ENCODE measurements around the gene LANCL3.

The LANCL3 gene

GRCh38 chrX:37653397-37654085 lies 82.1 kb downstream of the LANCL3 start:
- no peak for DNase-seq (ENCODE audit: low spot score)
- no peak for TF ChIP-seq CTCF (IDR thresholded peaks at IDR 0.05; ENCODE audit: poor library complexity, severe bottlenecking)
- Histone ChIP-seq H3K9me3 (ENCODE audit: severe bottlenecking) (no peaks in the 10 kb centered on the region), H3K36me3 (ENCODE audit: low read depth) (no peaks in the 10 kb centered on the region), H3K4me1 (ENCODE audit: insufficient read depth, poor library complexity, severe bottlenecking) (no peaks in the 10 kb centered on the region), H3K4me3 (ENCODE audit: severe bottlenecking) (no peak overlapping the region), H3K27me3 (ENCODE audit: insufficient read depth, poor library complexity, severe bottlenecking) (no peaks in the 10 kb centered on the region), H3K27ac (ENCODE audit: poor library complexity, severe bottlenecking) (no peak overlapping the region)
- no peak for ATAC-seq (ENCODE audit: low read depth)

DNA sequence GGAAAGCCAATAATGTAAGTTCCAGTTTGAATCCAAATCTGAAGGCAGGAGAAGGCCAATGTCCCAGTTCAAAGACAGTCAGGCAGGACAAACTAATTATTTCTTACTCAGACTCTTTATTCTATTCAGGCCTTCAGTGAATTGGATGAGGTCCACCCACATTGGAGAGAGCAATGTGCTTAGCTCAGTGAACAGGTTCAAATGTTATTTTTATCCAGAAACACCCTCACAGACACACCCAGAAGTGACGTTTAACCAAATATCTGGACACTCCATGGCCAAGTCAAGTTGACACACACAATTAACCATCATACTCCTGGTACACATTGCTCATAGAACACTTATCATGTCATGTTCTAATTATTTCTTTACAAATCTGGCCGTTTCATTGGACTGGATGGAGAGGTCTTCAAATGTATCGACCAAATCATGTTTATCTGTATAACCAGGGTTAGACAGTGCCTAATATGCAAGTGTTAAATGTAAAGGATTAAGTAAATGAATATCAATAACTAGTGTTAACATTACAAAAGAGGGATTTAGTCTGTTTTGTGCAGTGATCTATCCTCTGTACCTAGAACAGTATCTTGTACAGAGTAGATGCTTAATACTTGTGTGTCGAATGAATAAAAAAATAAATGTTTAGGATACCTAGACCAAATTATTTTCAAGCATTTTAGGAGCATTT lies 87.0 kb downstream of the LANCL3 start:
- Histone ChIP-seq H3K4me3 (ENCODE audit: severe bottlenecking) (no peak overlapping the region), H3K4me1 (ENCODE audit: insufficient read depth, poor library complexity, severe bottlenecking) (no peaks in the 10 kb centered on the region), H3K27me3 (ENCODE audit: insufficient read depth, poor library complexity, severe bottlenecking) (no peaks in the 10 kb centered on the region), H3K27ac (ENCODE audit: poor library complexity, severe bottlenecking) (no peak overlapping the region), H3K9me3 (ENCODE audit: severe bottlenecking) (no peaks in the 10 kb centered on the region), H3K36me3 (ENCODE audit: low read depth) (no peaks in the 10 kb centered on the region)
- ATAC-seq (ENCODE audit: low read depth) (no peak), DNase-seq (ENCODE audit: low spot score) (no peak)
- TF ChIP-seq CTCF (IDR thresholded peaks at IDR 0.05; ENCODE audit: poor library complexity, severe bottlenecking), result no peak

DNA sequence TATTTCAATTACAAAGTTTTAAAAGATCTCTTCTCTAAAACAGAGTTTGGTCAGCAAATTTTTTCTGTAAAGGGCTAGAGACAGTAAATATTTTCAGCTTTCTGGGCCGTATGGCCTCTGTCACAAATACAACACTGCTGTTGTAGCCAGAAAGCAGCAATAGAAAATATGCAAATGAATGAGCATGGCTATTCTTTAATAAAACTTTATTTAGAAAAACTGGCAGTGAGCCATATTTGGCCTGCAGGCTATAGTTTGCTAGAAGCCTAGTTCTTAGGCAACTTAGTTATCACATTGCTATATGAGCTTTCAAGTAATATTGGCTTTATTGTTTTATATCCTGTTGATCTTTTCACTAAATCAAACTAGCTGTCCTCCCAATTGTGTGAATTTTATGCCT lies 87.6 kb downstream of the LANCL3 start:
- no peaks in the 10 kb centered on the region for H3K27me3 ChIP-seq (ENCODE audit: insufficient read depth, poor library complexity, severe bottlenecking)
- no peak for ATAC-seq (ENCODE audit: low read depth)
- H3K36me3 ChIP-seq (ENCODE audit: low read depth), result no peaks in the 10 kb centered on the region
- H3K4me3 ChIP-seq (ENCODE audit: severe bottlenecking), result no peak overlapping the region
- TF ChIP-seq CTCF (IDR thresholded peaks at IDR 0.05; ENCODE audit: poor library complexity, severe bottlenecking), result no peak
- DNase-seq (ENCODE audit: low spot score), result no peak
- H3K9me3 ChIP-seq (ENCODE audit: severe bottlenecking), result no peaks in the 10 kb centered on the region
- no peak overlapping the region for H3K27ac ChIP-seq (ENCODE audit: poor library complexity, severe bottlenecking)
- H3K4me1 ChIP-seq (ENCODE audit: insufficient read depth, poor library complexity, severe bottlenecking), result no peaks in the 10 kb centered on the region

DNA sequence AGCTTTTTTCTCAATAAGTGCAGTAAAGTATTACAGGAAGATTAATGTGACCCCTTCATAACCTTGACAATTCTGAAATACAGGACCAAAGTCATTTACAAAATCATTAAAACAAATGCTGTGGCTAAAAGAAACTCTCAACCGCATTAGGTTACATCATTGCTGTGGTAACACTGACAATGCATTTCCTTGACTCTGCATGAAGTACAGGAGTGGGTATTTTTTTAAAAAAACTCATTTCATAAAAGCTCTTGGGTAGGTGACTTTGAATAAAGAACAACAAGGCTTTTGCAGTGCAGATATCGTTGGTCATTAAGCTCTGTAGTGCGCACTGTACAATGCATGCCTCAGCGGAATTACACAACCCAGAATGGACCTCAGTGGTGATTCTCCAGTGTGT lies 90.7 kb downstream of the LANCL3 start:
- ATAC-seq (ENCODE audit: low read depth), result no peak
- no peak for TF ChIP-seq CTCF (IDR thresholded peaks at IDR 0.05; ENCODE audit: poor library complexity, severe bottlenecking)
- no peak overlapping the region for H3K27ac ChIP-seq (ENCODE audit: poor library complexity, severe bottlenecking)

GRCh38 chrX:37666516-37666915 lies 95.1 kb downstream of the LANCL3 start:
- no peak overlapping the region for H3K27ac ChIP-seq (ENCODE audit: poor library complexity, severe bottlenecking)
- H3K4me1 ChIP-seq (ENCODE audit: insufficient read depth, poor library complexity, severe bottlenecking), result no peaks in the 10 kb centered on the region
- no peaks in the 10 kb centered on the region for H3K36me3 ChIP-seq (ENCODE audit: low read depth)
- no peaks in the 10 kb centered on the region for H3K27me3 ChIP-seq (ENCODE audit: insufficient read depth, poor library complexity, severe bottlenecking)
- H3K9me3 ChIP-seq (ENCODE audit: severe bottlenecking), result no peaks in the 10 kb centered on the region
- ATAC-seq (ENCODE audit: low read depth), result no peak
- no peak for DNase-seq (ENCODE audit: low spot score)
- H3K4me3 ChIP-seq (ENCODE audit: severe bottlenecking), result no peak overlapping the region
- TF ChIP-seq CTCF (IDR thresholded peaks at IDR 0.05; ENCODE audit: poor library complexity, severe bottlenecking), result no peak

More for the DNA sequence above, 90.7 kb downstream of the LANCL3 start:
- H3K27me3 ChIP-seq (ENCODE audit: insufficient read depth, poor library complexity, severe bottlenecking), result no peaks in the 10 kb centered on the region
- no peak for DNase-seq (ENCODE audit: low spot score)
- no peaks in the 10 kb centered on the region for H3K36me3 ChIP-seq (ENCODE audit: low read depth)
- no peaks in the 10 kb centered on the region for H3K4me1 ChIP-seq (ENCODE audit: insufficient read depth, poor library complexity, severe bottlenecking)
- no peak overlapping the region for H3K4me3 ChIP-seq (ENCODE audit: severe bottlenecking)
- no peaks in the 10 kb centered on the region for H3K9me3 ChIP-seq (ENCODE audit: severe bottlenecking)
